ENCODE measurements around the gene DCTD.

The DCTD gene

DNA sequence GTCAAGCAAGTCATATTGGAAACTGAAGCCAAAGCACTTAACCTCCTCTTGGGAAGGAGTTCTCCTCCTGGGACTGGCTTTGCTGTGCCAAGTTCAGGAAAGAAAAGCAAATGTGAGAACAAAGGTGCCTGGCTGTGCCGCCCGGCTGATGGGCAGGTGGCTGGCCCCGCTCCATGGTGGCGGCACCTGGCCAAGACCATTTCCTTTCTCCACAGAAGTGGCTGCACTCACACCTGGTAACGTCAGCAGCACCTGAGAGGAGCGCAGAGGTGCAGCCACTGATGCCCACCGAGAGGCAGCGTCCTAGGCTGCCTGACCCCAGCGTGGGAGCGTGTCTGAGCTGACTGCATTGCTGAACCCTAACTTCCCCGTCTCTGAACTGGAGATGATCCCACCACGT lies 54.3 kb downstream of the DCTD start:
- H3K4me3 ChIP-seq (ENCODE audit: low read length): no peak overlapping the region
- peaks cover 16% of the 10 kb centered on the region; the same call in 1 of the 2 replicates for H3K4me1 ChIP-seq (ENCODE audit: insufficient read depth, low read length)
- no peaks in the 10 kb centered on the region for H3K27me3 ChIP-seq (ENCODE audit: insufficient read depth, low read length)
- H3K27ac ChIP-seq (ENCODE audit: low read length): no peak overlapping the region
- no peak overlapping the region for H3K9ac ChIP-seq (ENCODE audit: low read depth, low read length)
- no peaks in the 10 kb centered on the region for H3K36me3 ChIP-seq (ENCODE audit: insufficient read depth, low read depth, low read length)
- no peaks in the 10 kb centered on the region for H3K9me3 ChIP-seq (ENCODE audit: insufficient read depth, low read depth, low read length)

DNA sequence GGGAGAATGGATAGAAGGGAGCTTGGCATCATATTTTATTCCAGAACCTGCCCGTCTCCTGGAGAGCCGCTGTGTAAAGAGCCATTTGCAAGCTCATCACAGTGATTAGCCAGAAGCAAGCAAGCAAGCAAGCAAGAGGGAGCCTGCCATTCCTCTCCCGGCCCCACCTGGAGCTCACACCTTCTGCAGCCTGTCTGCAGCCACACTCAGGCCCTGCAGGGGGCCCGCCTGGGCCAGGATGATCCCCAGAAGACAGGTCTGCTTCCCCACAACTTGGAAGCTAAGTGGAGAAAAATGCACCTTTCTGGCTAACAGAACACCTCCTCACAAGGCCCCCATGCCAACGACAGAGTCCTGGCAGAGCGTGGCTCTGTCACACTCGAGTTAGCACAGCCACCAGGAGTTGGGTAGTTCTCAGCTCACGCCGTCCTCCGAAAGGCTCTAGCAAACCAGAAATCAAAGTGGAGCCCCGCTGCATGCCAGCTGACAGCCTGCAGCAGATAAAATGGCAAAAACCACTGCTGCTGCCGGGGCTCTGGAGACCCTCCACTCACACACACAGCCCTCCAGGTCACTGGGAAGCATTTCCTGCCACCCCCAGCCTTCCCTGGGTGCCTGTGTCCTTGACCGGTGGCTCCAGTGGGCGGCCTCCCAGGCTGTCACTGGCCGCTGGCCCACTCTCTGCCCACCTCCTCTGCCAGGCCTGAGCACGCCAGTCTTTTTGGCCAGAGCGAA lies 54.9 kb downstream of the DCTD start:
- no peaks in the 10 kb centered on the region for H3K36me3 ChIP-seq (ENCODE audit: insufficient read depth, low read depth, low read length)
- no peaks in the 10 kb centered on the region for H3K27me3 ChIP-seq (ENCODE audit: insufficient read depth, low read length)
- no peak overlapping the region for H3K4me3 ChIP-seq (ENCODE audit: low read length)
- H3K27ac ChIP-seq (ENCODE audit: low read length): no peak overlapping the region
- peaks cover 16% of the 10 kb centered on the region; the same call in 1 of the 2 replicates for H3K4me1 ChIP-seq (ENCODE audit: insufficient read depth, low read length)
- no peaks in the 10 kb centered on the region for H3K9me3 ChIP-seq (ENCODE audit: insufficient read depth, low read depth, low read length)
- H3K9ac ChIP-seq (ENCODE audit: low read depth, low read length): no peak overlapping the region

DNA sequence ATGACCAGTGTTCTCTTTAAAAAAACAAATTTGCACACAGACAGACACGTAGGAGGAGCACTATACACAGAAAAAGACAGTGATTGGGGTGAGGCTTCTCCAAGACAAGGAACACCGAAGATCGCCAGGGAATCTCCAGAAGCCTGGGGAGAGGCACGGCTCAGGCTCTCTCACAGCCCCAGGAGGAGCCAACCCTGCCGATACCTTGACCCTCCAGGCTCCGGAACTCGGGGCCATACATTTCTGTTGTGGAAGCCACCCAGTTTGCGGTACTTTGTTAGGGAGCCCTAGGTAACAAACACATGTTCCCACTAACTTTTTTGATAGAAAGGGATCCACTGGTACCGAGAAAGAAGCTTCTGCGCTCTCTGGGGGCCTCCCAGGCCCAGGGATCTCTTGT lies 55.8 kb downstream of the DCTD start:
- Histone ChIP-seq H3K4me3 (ENCODE audit: low read length) (no peak overlapping the region), H3K9me3 (ENCODE audit: insufficient read depth, low read depth, low read length) (no peaks in the 10 kb centered on the region), H3K27me3 (ENCODE audit: insufficient read depth, low read length) (no peaks in the 10 kb centered on the region), H3K4me1 (ENCODE audit: insufficient read depth, low read length) (peaks cover 7% of the 10 kb centered on the region; the same call in 1 of the 2 replicates), H3K27ac (ENCODE audit: low read length) (no peak overlapping the region), H3K36me3 (ENCODE audit: insufficient read depth, low read depth, low read length) (no peaks in the 10 kb centered on the region), H3K9ac (ENCODE audit: low read depth, low read length) (no peak overlapping the region)

DNA sequence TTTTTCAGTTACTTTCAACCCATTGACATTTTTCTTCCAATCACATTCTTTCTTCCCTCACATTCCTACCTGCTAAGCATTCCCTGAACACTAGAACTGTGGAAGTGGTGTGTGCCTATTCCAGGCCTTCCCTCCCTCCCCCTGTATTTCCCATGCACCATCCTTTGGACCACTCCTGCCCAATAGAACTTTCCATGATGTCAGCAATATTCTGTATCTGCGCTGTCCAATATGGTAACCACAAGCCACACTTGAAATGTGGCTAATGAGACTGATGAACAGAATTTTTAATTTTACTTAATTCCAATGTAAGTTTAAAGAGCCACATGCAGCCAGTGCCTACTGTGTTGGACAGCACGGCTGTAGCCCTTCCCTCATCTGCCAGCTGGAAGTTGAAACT lies 57.5 kb downstream of the DCTD start:
- H3K27ac ChIP-seq (ENCODE audit: low read length): no peak overlapping the region
- H3K27me3 ChIP-seq (ENCODE audit: insufficient read depth, low read length): no peaks in the 10 kb centered on the region
- H3K9me3 ChIP-seq (ENCODE audit: insufficient read depth, low read depth, low read length): no peaks in the 10 kb centered on the region
- H3K4me3 ChIP-seq (ENCODE audit: low read length): no peak overlapping the region
- peaks cover under 1% of the 10 kb centered on the region; the same call in 1 of the 2 replicates for H3K4me1 ChIP-seq (ENCODE audit: insufficient read depth, low read length)
- H3K9ac ChIP-seq (ENCODE audit: low read depth, low read length): no peak overlapping the region
- no peaks in the 10 kb centered on the region for H3K36me3 ChIP-seq (ENCODE audit: insufficient read depth, low read depth, low read length)

- no peaks in the 10 kb centered on the region for H3K27me3 ChIP-seq (ENCODE audit: insufficient read depth, low read length)
- H3K27ac ChIP-seq (ENCODE audit: low read length): no peak overlapping the region
- H3K9ac ChIP-seq (ENCODE audit: low read depth, low read length): no peak overlapping the region
- H3K36me3 ChIP-seq (ENCODE audit: insufficient read depth, low read depth, low read length): no peaks in the 10 kb centered on the region
- H3K4me1 ChIP-seq (ENCODE audit: insufficient read depth, low read length): no peaks in the 10 kb centered on the region; the same call in 1 of the 2 replicates
- H3K9me3 ChIP-seq (ENCODE audit: insufficient read depth, low read depth, low read length): no peaks in the 10 kb centered on the region
- no peak overlapping the region for H3K4me3 ChIP-seq (ENCODE audit: low read length)
Measured at GRCh38 chr4:182858711-182859110, 58.5 kb downstream of the DCTD start.

GRCh38 chr4:182856862-182857261 lies 60.3 kb downstream of the DCTD start:
- Histone ChIP-seq H3K27me3 (ENCODE audit: insufficient read depth, low read length) (no peaks in the 10 kb centered on the region), H3K9me3 (ENCODE audit: insufficient read depth, low read depth, low read length) (peaks cover 9% of the 10 kb centered on the region; the same call in 1 of the 2 replicates), H3K9ac (ENCODE audit: low read depth, low read length) (no peak overlapping the region), H3K4me1 (ENCODE audit: insufficient read depth, low read length) (no peaks in the 10 kb centered on the region; the same call in 1 of the 2 replicates), H3K27ac (ENCODE audit: low read length) (no peak overlapping the region), H3K4me3 (ENCODE audit: low read length) (no peak overlapping the region), H3K36me3 (ENCODE audit: insufficient read depth, low read depth, low read length) (no peaks in the 10 kb centered on the region)

GRCh38 chr4:182855877-182856276 lies 61.3 kb downstream of the DCTD start:
- H3K36me3 ChIP-seq (ENCODE audit: insufficient read depth, low read depth, low read length): no peaks in the 10 kb centered on the region
- no peak overlapping the region for H3K27ac ChIP-seq (ENCODE audit: low read length)
- no peak overlapping the region for H3K4me3 ChIP-seq (ENCODE audit: low read length)
- H3K9ac ChIP-seq (ENCODE audit: low read depth, low read length): no peak overlapping the region
- no peaks in the 10 kb centered on the region for H3K27me3 ChIP-seq (ENCODE audit: insufficient read depth, low read length)
- peaks cover 9% of the 10 kb centered on the region; the same call in 1 of the 2 replicates for H3K9me3 ChIP-seq (ENCODE audit: insufficient read depth, low read depth, low read length)
- no peaks in the 10 kb centered on the region for H3K4me1 ChIP-seq (ENCODE audit: insufficient read depth, low read length)

DNA sequence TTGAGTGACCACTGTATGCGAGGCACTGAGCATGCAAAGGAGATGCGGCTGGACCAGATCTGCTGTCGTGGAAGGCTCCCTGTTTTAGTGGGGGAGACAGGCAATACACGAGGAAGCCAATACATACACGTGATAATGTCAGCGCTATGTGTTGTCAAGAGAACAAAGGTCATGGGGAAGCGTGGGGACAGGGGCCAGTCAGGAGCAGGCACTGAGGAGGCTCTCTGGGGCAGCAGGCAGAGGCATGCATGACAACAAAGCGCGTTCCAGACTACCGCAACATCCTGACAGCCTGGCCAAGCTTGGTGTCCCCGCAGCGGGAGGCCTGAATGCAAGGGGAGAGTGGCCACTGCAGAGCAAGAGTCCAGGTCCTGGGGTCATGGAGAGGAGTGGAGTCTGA lies 61.9 kb downstream of the DCTD start:
- Histone ChIP-seq H3K4me1 (ENCODE audit: insufficient read depth, low read length) (no peaks in the 10 kb centered on the region), H3K4me3 (ENCODE audit: low read length) (no peak overlapping the region), H3K27ac (ENCODE audit: low read length) (no peak overlapping the region), H3K36me3 (ENCODE audit: insufficient read depth, low read depth, low read length) (no peaks in the 10 kb centered on the region), H3K9ac (ENCODE audit: low read depth, low read length) (no peak overlapping the region), H3K27me3 (ENCODE audit: insufficient read depth, low read length) (no peaks in the 10 kb centered on the region), H3K9me3 (ENCODE audit: insufficient read depth, low read depth, low read length) (peaks cover 9% of the 10 kb centered on the region; the same call in 1 of the 2 replicates)

- Histone ChIP-seq H3K27ac (ENCODE audit: low read length) (no peak overlapping the region), H3K9ac (ENCODE audit: low read depth, low read length) (no peak overlapping the region), H3K27me3 (ENCODE audit: insufficient read depth, low read length) (no peaks in the 10 kb centered on the region), H3K4me1 (ENCODE audit: insufficient read depth, low read length) (no peaks in the 10 kb centered on the region), H3K4me3 (ENCODE audit: low read length) (no peak overlapping the region), H3K36me3 (ENCODE audit: insufficient read depth, low read depth, low read length) (no peaks in the 10 kb centered on the region), H3K9me3 (ENCODE audit: insufficient read depth, low read depth, low read length) (peaks cover 9% of the 10 kb centered on the region; the same call in 1 of the 2 replicates)
Measured at GRCh38 chr4:182854466-182854865, 62.7 kb downstream of the DCTD start.

GRCh38 chr4:182853731-182854330 lies 63.4 kb downstream of the DCTD start:
- H3K4me1 ChIP-seq (ENCODE audit: insufficient read depth, low read length): no peaks in the 10 kb centered on the region

GRCh38 chr4:182848685-182849084 lies 68.5 kb downstream of the DCTD start:
- peaks cover 4% of the 10 kb centered on the region; the same call in 1 of the 2 replicates for H3K4me1 ChIP-seq (ENCODE audit: insufficient read depth, low read length)
- peaks cover 9% of the 10 kb centered on the region; the same call in 1 of the 2 replicates for H3K9me3 ChIP-seq (ENCODE audit: insufficient read depth, low read depth, low read length)
- H3K9ac ChIP-seq (ENCODE audit: low read depth, low read length): no peak overlapping the region
- no peak overlapping the region for H3K27ac ChIP-seq (ENCODE audit: low read length)
- H3K4me3 ChIP-seq (ENCODE audit: low read length): no peak overlapping the region
- no peaks in the 10 kb centered on the region for H3K27me3 ChIP-seq (ENCODE audit: insufficient read depth, low read length)
- H3K36me3 ChIP-seq (ENCODE audit: insufficient read depth, low read depth, low read length): no peaks in the 10 kb centered on the region

More at GRCh38 chr4:182853731-182854330, 63.4 kb downstream of the DCTD start:
- Histone ChIP-seq H3K9me3 (ENCODE audit: insufficient read depth, low read depth, low read length) (peaks cover 9% of the 10 kb centered on the region; the same call in 1 of the 2 replicates), H3K27me3 (ENCODE audit: insufficient read depth, low read length) (no peaks in the 10 kb centered on the region), H3K36me3 (ENCODE audit: insufficient read depth, low read depth, low read length) (no peaks in the 10 kb centered on the region), H3K9ac (ENCODE audit: low read depth, low read length) (no peak overlapping the region), H3K4me3 (ENCODE audit: low read length) (no peak overlapping the region), H3K27ac (ENCODE audit: low read length) (no peak overlapping the region)
